WTC11 (cell line): ENCODE results near the gene HOXA13. TPM values are rescaled to one million over a fixed set of nuclear protein-coding genes. Genes with fewer than 3 reads are reported as not detected.
A peak's percentile ranks its signal among the peaks of the same experiment; 100 is the strongest.

Source experiments
- ATAC-seq: fragments of 200-7000 bp; cut with Tn5 transposase; 2 replicates; pipeline ENCODE4 v1.10.0; 2021; ENCODE audit warnings: mild to moderate bottlenecking, moderate library complexity
- CTCF ChIA-PET: fragments of 300-600 bp; sonication (Branson Sonifier 250); formaldehyde crosslinking; loops from one replicate; lab custom pipeline; 2021; ENCODE audit warnings: antibody characterized with exemption; lab: Charles Lee
- POLR2A ChIA-PET: fragments of 350-600 bp; sonication (Branson Sonifier 250); formaldehyde crosslinking; loops from one replicate; lab custom pipeline; 2021; ENCODE audit warnings: antibody characterized with exemption; lab: Charles Lee
- DNase-seq: peaks from one replicate; pipeline ENCODE4 v3.0.0; 2021; ENCODE audit warnings: low spot score
- H3K27ac Mint-ChIP-seq: 2 replicates; pipeline ENCODE4 v1.8.0; 2021; ENCODE audit warnings: mixed read lengths
- H3K27me3 Mint-ChIP-seq: 2 replicates; pipeline ENCODE4 v1.8.0; 2021; ENCODE audit warnings: low read depth, mild to moderate bottlenecking, moderate library complexity, mixed read lengths
- H3K36me3 Mint-ChIP-seq: 2 replicates; pipeline ENCODE4 v1.8.0; 2021; ENCODE audit warnings: mixed read lengths
- H3K4me1 Mint-ChIP-seq: 2 replicates; pipeline ENCODE4 v1.8.0; 2022; ENCODE audit warnings: mixed read lengths
- H3K4me3 Mint-ChIP-seq: 2 replicates; pipeline ENCODE4 v1.8.0; 2021; ENCODE audit warnings: mild to moderate bottlenecking, moderate library complexity, mixed read lengths
- H3K9me3 Mint-ChIP-seq: 2 replicates; pipeline ENCODE4 v1.8.0; 2021; ENCODE audit warnings: mixed read lengths
- CREB1 ChIP-seq: sonication (generic); formaldehyde crosslinking; IDR thresholded peaks from 2 replicates; pipeline ENCODE4 v1.8.0; 2023; ENCODE audit warnings: mild to moderate bottlenecking, missing genetic modification reagents
- ELF4 ChIP-seq: sonication (generic); formaldehyde crosslinking; IDR thresholded peaks from 2 replicates; pipeline ENCODE4 v1.8.1; 2022; ENCODE audit warnings: low read depth, mild to moderate bottlenecking, moderate library complexity, missing genetic modification reagents
- GTF2I ChIP-seq: fragments of 250-450 bp; sonication (Bioruptor Pico); conservative IDR thresholded peaks from 2 replicates; pipeline ENCODE4 v1.4.0; 2021; ENCODE audit warnings: mild to moderate bottlenecking
- MXD4 ChIP-seq: fragments of 250-450 bp; sonication (Bioruptor Pico); IDR thresholded peaks from 2 replicates; pipeline ENCODE4 v1.8.0; 2021; ENCODE audit warnings: mild to moderate bottlenecking, moderate library complexity, borderline replicate concordance
- NR1H2 ChIP-seq: sonication (generic); formaldehyde crosslinking; IDR thresholded peaks from 2 replicates; pipeline ENCODE4 v1.9.0; 2021; ENCODE audit warnings: mild to moderate bottlenecking, moderate library complexity, missing genetic modification reagents
- NR3C1 ChIP-seq: sonication (generic); formaldehyde crosslinking; conservative IDR thresholded peaks from 2 replicates; pipeline ENCODE4 v1.8.1; 2023; ENCODE audit warnings: low read depth, mild to moderate bottlenecking, missing genetic modification reagents
- ZNF121 ChIP-seq: sonication (generic); formaldehyde crosslinking; IDR thresholded peaks from 2 replicates; pipeline ENCODE4 v1.8.0; 2023; ENCODE audit warnings: missing genetic modification reagents
- ZNF423 ChIP-seq: fragments of 250-450 bp; sonication (Bioruptor Pico); IDR thresholded peaks from 2 replicates; pipeline ENCODE4 v2.1.2; 2022; ENCODE audit warnings: mild to moderate bottlenecking, moderate library complexity
- total RNA-seq: library from RNA; stranded (reverse); gene quantifications from 3 replicates; pipeline ENCODE4 v1.2.3, GENCODE V29; 2021
- TF ChIP-seq, protein P1 (sequence below): sonication (generic); formaldehyde crosslinking; IDR thresholded peaks from 2 replicates; pipeline ENCODE4 v1.8.1; 2023; ENCODE audit warnings: mild to moderate bottlenecking, moderate library complexity, missing genetic modification reagents
- TF ChIP-seq, protein P2 (sequence below): sonication (generic); formaldehyde crosslinking; conservative IDR thresholded peaks from 2 replicates; pipeline ENCODE4 v1.8.1; 2023; ENCODE audit warnings: mild to moderate bottlenecking, low read depth, missing genetic modification reagents, moderate library complexity
- TF ChIP-seq, protein P3 (sequence below): sonication (generic); formaldehyde crosslinking; IDR thresholded peaks from 2 replicates; pipeline ENCODE4 v1.8.1; 2023; ENCODE audit warnings: mild to moderate bottlenecking, missing genetic modification reagents, moderate library complexity
- TF ChIP-seq, protein P4 (sequence below): fragments of 250-450 bp; sonication (Bioruptor Pico); IDR thresholded peaks from 2 replicates; pipeline ENCODE4 v1.9.0; 2021; ENCODE audit warnings: moderate library complexity, mild to moderate bottlenecking, inconsistent platforms, borderline replicate concordance

The HOXA13 gene
- total RNA-seq, 1 experiment from 2014 or later = not detected

DNA sequence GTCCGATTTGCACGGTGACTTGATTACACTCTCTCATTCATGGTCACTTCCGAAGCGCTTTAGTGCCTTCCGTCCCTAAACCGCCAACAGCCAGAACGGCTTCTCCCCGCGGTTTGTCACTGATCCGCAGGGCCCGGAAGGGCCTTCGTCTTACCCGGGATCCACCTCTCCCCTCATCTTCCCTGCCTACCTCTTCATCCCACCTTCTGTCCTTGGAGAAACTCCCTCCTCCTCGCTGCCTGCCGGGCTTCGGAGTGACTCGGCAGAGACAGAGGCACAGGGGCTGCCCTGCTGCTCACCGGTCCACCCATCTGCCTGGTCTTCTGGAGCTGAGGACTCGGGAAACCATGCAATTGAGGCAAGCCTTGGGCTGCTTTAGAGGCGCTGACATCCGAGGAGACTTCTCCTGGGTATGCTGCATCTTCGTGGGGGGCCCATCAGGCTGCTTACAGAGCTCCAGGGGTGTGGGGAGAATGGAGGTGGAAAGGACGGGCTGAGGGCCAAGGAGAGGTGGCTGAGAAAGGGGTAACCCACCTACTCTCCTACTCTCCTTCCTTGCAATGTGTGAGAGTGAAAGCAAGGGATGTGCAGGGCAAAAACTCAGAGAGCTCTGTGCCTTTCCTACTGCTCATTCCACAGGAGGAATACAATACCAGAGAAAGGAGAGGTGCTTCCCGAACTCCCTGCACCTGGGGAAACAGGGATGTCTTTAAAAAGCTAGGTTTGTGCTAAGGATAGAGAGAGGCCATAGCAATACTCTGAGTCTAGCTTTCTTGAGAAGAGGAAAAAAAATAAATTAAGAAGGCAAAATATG lies 13.8 kb downstream of the HOXA13 start (continued):
- TF ChIP-seq, protein P1, sequence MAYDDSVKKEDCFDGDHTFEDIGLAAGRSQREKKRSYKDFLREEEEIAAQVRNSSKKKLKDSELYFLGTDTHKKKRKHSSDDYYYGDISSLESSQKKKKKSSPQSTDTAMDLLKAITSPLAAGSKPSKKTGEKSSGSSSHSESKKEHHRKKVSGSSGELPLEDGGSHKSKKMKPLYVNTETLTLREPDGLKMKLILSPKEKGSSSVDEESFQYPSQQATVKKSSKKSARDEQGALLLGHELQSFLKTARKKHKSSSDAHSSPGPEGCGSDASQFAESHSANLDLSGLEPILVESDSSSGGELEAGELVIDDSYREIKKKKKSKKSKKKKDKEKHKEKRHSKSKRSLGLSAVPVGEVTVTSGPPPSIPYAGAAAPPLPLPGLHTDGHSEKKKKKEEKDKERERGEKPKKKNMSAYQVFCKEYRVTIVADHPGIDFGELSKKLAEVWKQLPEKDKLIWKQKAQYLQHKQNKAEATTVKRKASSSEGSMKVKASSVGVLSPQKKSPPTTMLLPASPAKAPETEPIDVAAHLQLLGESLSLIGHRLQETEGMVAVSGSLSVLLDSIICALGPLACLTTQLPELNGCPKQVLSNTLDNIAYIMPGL (CRISPR knock-in tag) = no peak
- TF ChIP-seq ZNF121 (CRISPR knock-in tag) = no peak
- TF ChIP-seq, protein P2, sequence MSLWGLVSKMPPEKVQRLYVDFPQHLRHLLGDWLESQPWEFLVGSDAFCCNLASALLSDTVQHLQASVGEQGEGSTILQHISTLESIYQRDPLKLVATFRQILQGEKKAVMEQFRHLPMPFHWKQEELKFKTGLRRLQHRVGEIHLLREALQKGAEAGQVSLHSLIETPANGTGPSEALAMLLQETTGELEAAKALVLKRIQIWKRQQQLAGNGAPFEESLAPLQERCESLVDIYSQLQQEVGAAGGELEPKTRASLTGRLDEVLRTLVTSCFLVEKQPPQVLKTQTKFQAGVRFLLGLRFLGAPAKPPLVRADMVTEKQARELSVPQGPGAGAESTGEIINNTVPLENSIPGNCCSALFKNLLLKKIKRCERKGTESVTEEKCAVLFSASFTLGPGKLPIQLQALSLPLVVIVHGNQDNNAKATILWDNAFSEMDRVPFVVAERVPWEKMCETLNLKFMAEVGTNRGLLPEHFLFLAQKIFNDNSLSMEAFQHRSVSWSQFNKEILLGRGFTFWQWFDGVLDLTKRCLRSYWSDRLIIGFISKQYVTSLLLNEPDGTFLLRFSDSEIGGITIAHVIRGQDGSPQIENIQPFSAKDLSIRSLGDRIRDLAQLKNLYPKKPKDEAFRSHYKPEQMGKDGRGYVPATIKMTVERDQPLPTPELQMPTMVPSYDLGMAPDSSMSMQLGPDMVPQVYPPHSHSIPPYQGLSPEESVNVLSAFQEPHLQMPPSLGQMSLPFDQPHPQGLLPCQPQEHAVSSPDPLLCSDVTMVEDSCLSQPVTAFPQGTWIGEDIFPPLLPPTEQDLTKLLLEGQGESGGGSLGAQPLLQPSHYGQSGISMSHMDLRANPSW (CRISPR knock-in tag) = no peak
- no peak for TF ChIP-seq NR3C1 (CRISPR knock-in tag)

DNA sequence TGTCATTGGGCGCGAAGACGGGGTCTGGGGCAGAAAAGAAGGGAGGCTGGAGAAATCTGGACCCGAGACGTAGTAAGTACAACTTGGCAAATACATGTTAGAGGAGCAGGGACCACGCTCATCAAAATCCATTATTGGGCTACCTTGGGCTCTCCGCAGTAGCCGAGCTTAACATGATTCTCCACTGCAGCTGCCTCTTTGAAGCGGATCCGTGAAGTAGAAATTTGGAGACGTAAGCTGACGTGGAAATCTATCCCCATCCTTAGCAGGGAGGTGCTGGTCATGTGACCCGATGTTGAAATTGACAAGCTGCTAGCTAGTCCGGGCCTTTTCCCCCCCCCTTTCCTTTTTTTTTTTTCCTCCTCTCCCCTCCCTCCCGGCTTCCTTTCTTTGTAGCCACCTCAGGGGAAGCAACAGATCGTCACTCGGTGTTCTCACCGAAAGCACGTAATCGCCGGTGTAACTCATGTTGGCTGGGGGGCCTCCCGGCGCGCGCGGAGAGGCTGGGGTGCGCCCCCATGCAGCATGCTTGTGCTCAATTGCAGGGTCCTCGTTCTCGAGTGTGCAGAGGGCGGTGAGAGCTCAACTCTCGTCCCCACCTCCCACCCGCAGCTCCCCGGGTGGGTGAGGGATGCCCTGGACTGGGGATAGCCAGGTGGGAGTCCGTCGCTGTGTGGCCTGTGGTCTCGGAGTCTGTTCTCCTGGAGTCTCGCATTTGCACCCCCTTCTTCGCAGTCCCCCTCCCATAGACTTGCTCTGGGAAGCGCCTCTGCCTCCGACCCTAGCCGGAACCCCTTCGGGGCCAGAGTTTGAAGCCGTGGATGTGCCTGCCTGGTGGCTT lies 14.7 kb downstream of the HOXA13 start, which contains the start of gene HOXA11:
Gene HOXA11 (minus strand): TSS at position 220 of the 841 bp plus-strand sequence. CDS start 88 bp downstream, at position 132.
- Mint-ChIP-seq H3K4me3 (peak within 1 kb of the TSS; percentile 45), H3K27me3 (peaks cover 100% of the 10 kb centered on the region), H3K27ac (no peak within 1 kb of the TSS), H3K4me1 (peaks cover 52% of the 10 kb centered on the region), H3K9me3 (no peaks in the 10 kb centered on the region), H3K36me3 (0 out of 2 replicates have a peak, but pooled peaks cover 3% of the 10 kb centered on the region)
- POLR2A ChIA-PET = no interaction called here
- TF ChIP-seq MXD4 (CRISPR knock-in tag) = no peak
- TF ChIP-seq, protein P3, sequence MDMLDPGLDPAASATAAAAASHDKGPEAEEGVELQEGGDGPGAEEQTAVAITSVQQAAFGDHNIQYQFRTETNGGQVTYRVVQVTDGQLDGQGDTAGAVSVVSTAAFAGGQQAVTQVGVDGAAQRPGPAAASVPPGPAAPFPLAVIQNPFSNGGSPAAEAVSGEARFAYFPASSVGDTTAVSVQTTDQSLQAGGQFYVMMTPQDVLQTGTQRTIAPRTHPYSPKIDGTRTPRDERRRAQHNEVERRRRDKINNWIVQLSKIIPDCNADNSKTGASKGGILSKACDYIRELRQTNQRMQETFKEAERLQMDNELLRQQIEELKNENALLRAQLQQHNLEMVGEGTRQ (CRISPR knock-in tag) = peak; percentile 42; the same call in 1 of the 2 replicates
- no peak for DNase-seq
- CTCF ChIA-PET = interaction anchor here (0.7 to 1.2 kb wide), 5 partner anchors 9 to 41 kb away, joined by 3 to 4 read pairs (median 3); partner anchors contain the start of gene HOXA5
- ATAC-seq = no peak

DNA sequence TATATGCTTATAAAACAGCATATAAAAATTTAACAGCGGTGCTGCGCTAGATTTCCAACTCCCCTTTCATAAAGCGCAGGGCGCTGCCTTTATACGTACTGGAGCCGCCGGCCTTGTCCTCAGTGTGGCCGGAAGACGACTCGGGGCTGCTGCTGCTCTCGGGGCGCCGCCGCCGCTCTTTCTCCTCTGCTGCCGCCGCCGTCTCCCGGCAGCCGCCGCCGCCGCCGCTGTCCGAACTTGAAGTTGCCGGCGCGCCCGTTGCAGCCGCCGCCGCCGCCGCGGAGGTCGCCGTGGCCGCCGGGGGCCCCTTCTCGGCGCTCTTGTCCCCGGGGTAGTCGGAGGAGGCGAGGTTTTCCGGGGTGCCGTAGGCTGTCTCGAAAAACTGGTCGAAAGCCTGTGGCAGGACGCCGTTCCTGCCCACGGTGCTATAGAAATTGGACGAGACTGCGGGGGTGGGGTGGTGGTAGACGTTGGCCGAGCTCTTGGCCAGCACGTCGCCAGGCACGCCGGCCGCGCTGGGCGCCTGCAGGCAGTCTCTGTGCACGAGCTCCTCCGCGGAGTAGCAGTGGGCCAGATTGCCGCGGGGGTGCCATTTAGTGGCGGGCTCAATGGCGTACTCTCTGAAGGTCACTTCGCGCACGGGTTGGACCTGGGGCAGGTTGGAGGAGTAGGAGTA lies 15.4 kb downstream of the HOXA13 start:
- H3K27ac Mint-ChIP-seq = no peak overlapping the region
- TF ChIP-seq ELF4 (CRISPR knock-in tag) (no peak), ZNF423 (CRISPR knock-in tag) (no peak), NR1H2 (CRISPR knock-in tag) (no peak), GTF2I (no peak), CREB1 (CRISPR knock-in tag) (no peak)
- TF ChIP-seq, protein P4, sequence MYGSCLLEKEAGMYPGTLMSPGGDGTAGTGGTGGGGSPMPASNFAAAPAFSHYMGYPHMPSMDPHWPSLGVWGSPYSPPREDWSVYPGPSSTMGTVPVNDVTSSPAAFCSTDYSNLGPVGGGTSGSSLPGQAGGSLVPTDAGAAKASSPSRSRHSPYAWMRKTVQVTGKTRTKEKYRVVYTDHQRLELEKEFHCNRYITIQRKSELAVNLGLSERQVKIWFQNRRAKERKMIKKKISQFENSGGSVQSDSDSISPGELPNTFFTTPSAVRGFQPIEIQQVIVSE (CRISPR knock-in tag) = no peak
- 0 out of 2 replicates have a peak, but pooled peaks cover 3% of the 10 kb centered on the region for H3K36me3 Mint-ChIP-seq
- ChIA-PET POLR2A (no interaction called here), CTCF (interaction anchor here (0.7 to 1.1 kb wide), 4 partner anchors 8 to 41 kb away, joined by 3 to 4 read pairs (median 4); partner anchors contain the start of gene HOXA5)
- DNase-seq (peak; percentile 58), ATAC-seq (no peak)
- peaks cover 100% of the 10 kb centered on the region for H3K27me3 Mint-ChIP-seq
- peaks cover 53% of the 10 kb centered on the region for H3K4me1 Mint-ChIP-seq
- H3K4me3 Mint-ChIP-seq = peak overlapping the region; percentile 45
- H3K9me3 Mint-ChIP-seq = no peaks in the 10 kb centered on the region
